Fibroblast of pulmonary artery (primary cell): Measurements from ENCODE around the gene LRRC74A.
A peak's percentile ranks its signal among the peaks of the same experiment; 100 is the strongest.

Experiments used
- DNase-seq: peaks from one replicate; pipeline ENCODE4 v3.0.0-alpha.2; 2010; ENCODE audit warnings: low read depth
- H3K4me3 ChIP-seq: replicated peaks from 2 replicates; pipeline ENCODE4 v1.5.1; 2011; ENCODE audit warnings: low read depth, mild to moderate bottlenecking, control low read depth, low read length, moderate library complexity
- TF ChIP-seq, protein P1 (sequence below): IDR thresholded peaks from 2 replicates; pipeline ENCODE4 v1.5.1; 2011; ENCODE audit warnings: mild to moderate bottlenecking, control low read depth, low read length, inconsistent platforms; ENCODE audit errors: missing control alignments

The LRRC74A gene

DNA sequence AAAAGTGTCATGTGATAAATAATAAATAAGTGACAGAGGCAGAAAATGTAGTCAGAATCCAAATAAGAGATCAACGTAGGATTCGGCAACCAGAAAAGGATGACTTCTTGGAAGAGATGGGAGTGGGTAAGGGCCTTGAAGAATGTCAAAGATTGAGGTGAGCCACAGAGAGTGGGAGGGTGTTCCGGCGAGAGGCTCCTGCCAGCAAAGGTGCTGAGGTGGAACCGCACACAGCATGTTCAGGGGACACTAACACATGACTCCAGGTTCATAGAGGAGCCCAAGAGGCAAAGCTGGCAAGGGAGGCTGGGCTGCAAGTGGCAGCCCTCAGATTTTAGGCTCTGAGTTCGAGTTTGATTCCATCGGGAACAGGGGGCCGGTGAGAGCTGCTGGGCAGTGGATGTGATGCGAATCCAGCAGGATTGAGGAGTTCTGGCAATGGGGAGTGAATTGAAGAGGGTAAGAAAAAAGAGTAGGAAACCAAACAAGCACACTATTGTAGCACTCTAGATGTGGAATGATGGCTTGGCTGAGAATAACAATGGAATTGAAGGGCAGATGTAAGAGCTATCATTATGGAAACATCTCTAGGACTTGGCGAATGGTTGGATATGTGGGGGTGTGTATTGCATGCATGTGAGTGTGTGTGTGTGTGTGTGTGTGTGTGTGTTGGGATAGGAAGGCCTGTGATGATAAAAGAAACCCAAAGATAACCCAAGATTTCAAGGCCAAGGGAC, 36.5 kb downstream of the LRRC74A start:
- H3K4me3 ChIP-seq: no peak overlapping the region
- TF ChIP-seq, protein P1, sequence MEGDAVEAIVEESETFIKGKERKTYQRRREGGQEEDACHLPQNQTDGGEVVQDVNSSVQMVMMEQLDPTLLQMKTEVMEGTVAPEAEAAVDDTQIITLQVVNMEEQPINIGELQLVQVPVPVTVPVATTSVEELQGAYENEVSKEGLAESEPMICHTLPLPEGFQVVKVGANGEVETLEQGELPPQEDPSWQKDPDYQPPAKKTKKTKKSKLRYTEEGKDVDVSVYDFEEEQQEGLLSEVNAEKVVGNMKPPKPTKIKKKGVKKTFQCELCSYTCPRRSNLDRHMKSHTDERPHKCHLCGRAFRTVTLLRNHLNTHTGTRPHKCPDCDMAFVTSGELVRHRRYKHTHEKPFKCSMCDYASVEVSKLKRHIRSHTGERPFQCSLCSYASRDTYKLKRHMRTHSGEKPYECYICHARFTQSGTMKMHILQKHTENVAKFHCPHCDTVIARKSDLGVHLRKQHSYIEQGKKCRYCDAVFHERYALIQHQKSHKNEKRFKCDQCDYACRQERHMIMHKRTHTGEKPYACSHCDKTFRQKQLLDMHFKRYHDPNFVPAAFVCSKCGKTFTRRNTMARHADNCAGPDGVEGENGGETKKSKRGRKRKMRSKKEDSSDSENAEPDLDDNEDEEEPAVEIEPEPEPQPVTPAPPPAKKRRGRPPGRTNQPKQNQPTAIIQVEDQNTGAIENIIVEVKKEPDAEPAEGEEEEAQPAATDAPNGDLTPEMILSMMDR: no peak
- DNase-seq: no peak

DNA sequence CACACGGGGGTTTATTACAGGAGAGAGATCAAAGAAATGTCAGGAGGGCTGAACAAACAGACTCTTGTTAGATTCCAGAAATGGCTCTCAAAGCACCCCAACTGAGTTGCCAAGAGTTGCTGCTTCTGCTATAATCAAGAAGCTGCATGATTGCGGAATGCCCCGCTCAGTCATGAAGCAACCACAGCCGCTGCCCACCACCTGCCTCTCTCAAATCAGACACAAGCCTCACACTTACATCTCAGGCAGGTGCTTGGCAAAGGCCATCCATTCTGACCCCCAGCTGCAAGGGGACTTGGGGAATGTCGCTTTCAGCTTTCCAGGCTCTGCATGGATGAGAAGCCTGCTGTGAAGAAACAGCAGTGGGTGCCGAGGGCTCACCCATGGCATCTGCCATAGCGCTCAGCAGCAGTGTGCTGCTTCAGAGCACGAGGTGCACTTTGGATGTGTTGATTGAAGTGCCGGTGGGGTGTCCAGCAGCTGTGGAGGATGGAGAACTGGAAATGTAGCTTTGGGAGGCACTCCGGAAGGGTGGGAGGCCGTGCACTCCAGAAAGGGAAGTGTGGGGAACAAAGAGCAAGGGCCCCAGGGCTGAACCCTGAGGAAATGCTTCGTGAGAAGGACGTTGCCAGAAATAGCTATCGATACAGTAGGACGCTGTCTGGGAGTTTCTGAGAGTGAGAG, 37.7 kb downstream of the LRRC74A start:
- no peak overlapping the region for H3K4me3 ChIP-seq
- DNase-seq: peak; percentile 58
- TF ChIP-seq, protein P1: no peak

DNA sequence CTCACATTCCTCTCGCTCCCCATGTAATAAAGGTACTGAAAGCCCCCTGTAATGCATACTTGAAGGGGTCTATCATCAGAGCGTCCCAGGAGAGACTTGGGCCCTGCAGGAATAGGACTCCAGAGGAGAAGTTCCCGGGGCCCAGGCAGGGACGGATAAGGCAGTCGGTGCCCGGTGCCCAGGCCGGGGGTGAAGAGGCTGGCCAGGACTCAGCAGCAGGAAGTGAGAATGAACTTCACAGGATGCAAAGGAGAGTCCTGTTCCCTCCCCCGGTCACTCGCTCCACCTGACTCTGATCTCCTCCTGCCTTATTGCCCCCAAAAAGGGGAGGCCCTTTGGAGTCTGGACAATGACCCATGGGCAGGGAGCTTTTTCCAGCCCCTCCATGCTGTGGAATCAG, 40.2 kb downstream of the LRRC74A start:
- no peak overlapping the region for H3K4me3 ChIP-seq
- TF ChIP-seq, protein P1: no peak
- no peak for DNase-seq

DNA sequence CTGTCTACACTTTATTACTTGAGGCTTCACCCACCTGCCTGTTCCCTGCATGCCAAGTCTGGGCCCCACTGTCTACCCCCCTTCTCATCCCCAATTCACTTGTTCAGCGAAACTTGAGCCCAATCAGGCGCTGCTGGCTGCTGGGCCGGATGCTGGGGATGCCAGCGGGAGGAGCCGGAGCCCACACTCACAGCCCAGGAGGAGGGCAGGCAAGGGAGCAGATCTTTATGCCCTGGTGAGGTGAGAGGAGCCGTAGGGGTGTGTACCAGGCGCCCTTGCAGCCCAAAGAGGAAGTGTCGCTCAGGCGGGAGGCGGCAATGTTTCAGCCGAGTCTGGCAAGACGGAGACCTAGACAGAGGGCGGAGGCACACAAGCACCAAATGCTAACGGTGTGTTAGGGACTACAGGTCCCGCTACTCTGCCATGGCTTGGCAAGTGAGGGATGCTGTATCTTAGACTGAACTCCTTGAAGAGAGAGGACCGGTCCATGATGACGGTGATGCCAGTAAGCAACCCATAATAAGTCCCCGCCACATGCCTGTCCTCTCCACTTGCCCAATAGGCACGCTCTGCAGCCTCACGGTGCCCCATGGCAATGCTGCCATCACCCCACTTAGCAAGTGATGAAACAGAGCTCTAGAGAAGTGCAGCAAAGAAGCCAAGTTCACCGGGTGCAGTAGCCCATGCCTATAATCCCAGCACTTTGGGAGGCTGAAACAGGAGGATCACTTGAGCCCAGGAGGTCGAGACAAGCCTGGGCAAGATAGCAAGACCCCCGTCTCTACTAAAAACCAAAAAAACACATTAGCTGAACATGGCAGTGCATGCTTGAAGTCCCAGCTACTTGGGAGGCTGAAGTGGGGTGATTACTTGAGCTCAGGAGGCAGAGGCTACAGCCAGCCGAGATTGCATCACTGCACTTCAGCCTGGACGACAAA, 41.6 kb downstream of the LRRC74A start:
- no peak overlapping the region for H3K4me3 ChIP-seq
- no peak for DNase-seq
- TF ChIP-seq, protein P1: no peak

DNA sequence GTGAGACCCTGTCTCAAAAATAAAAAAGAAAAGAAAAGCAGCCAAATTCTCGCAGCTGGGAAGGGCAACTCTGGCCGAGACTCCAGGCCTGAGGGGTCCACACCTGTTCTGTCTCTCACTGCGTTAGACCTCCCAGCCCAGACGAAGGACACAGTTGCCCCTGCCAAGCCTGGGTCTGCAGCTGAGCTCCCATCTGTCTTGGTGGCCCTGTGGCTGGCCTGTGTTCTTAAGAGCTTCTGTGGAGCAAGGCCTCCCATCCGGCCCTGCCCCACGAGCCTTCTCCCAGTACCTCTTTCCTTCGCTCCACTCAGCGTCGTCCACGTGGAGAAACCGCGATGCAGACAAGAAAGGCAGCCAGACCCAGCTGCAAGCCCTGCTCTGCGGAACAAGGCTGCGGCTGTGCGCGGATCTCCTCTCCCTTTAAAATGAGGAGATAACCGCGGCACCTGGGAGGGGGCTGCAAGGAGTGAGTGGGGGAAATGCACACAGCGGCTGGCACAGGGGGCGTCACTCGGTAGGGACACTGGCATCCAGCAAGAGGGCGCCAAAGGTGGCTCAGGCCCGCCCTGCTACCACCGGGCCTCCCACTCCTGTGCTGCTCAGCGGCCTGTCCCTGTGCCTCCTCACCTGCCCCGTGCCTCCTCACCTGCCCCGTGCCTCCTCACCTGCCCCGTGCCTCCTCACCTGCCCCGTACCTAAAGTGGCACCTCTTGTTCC, 42.4 kb downstream of the LRRC74A start:
- TF ChIP-seq, protein P1: no peak
- H3K4me3 ChIP-seq: no peak overlapping the region
- no peak for DNase-seq

DNA sequence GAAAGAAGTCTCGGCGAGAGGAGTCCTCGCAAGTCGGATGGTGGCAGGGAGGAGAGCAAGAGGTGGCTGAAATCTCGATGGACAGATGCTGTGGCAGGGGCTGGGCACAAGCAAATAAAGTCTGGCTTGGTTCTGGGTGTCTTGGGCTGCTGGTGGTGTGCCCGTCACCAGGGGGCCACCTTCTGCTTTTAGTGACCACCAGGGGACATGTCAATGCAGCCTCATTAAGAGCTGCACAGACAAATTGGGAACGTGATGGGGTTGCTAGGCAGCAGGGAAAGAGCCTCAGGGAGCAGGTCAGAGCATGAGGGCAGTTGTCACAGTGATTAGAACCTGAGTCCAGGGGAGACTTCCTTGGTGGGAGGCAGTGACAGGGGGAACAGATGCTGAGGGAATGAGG, 44.0 kb downstream of the LRRC74A start:
- TF ChIP-seq, protein P1: peak; percentile 14
- DNase-seq: no peak

More for the DNA sequence above, 44.0 kb downstream of the LRRC74A start:
- no peak overlapping the region for H3K4me3 ChIP-seq
